Cardiac atrium fibroblast (primary cell): ENCODE results near the gene IER2. TPM values are rescaled to one million over a fixed set of nuclear protein-coding genes. Genes with fewer than 3 reads are reported as not detected.

ENCODE experiments used
- total RNA-seq: library from RNA; depleted of rRNA; stranded (reverse); fragments of >200 nt; gene quantifications from 2 replicates; pipeline ENCODE4 v1.2.3, GENCODE V29; 2015

IER2 gene
- 88.8 and 162 TPM in 2 replicates for total RNA-seq

GRCh38 chr19:13150187-13150930 lies at the start of gene IER2, which contains the start of gene STX10:
TSS of gene IER2 (plus strand) at chr19:13150411. CDS start at chr19:13153187, 2,776 bp downstream.
TSS of gene STX10 (minus strand) at chr19:13150375. CDS start at chr19:13150173, 202 bp downstream.

DNA sequence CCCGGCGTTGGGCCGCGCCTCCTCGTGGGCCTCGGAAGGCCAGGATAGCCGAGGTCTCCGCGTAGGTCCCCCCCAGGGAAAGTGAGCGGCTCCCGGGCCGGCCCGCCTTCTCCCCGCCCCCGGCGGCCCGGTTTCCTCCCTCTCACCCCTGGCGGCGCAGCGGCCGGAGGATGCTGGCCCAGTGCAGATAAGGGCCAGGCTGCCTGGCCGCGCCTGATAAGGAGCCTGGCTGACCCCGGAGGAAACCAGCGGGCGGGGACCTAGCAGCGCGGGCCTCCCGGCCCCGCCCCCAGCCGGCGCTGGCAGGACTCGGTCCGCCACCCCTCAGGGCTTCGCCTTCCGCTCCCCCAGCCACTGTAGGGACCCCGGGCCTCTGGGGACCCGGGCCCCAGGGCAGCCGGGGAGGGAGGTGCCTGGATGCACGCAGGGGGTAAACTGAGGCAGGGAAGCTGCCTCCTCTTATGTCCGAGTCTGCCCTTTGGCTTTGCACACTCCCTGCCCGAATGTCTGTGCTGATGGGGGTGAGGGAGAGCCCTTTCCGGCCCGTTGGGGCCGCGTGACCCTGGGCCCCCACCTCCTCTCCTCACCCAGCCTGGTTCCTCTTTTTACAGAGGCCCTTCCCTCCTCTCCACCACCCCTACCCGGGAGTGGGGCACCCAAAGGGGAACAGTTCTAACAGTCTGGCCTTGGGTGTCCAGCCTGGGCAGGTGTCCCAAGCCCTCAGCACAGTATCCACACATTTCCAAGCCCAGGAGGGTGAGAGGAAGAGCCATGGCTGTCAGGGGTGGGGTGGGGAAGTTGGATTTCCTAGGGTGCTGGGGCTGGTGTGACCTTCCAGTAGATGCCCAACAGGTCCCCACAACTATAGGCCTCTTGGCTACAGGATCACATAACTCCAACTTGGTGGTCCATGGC lies 47.3 kb upstream of the IER2 start, which contains the start of gene LYL1:
LYL1 (minus strand) TSS at position 193 of the 915 bp plus-strand sequence. CDS start 1,687 bp downstream, outside the sequence.

DNA sequence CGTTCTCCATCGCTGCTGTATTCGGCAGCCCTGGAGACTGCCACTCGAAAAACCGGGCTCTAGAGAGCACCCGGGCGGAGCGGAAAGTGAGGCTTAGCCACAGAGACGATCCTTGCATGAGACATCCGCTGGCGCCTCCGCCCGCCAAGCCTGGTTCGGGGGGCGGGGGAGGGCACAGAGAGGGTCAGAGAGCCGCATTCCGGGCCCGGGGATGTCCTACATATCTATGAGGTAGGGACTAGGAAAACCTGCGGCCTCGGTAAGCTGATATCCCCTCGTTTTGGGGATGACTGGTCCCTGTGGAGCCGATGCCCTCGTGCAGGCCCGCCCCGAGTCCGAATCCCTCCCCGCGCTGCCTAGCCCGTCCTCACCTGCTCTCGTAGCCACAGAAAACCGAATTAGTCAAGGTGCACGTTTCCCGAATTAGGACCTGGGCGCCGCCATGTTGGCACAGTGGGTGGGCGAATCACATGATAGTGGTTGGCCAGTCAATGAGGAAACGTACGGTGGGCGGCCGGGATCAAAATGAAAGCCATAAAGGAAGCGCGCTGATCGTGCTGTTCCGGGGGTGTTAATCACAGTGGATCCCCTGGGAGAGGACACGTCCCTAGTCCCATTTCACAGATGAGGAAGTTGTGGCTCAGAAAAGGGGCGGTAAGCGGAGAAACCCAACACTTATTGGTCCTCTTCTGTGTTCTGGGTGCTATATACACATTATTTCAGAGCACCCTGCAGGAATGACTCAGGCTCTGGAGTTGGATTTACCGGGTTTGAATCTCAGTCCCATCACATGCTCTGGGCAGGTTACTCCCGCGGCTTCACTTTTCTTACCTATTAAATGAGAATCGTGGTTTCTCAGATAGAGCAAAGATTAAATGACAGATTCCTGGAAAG lies 33.7 kb upstream of the IER2 start, which contains the start of gene TRMT1:
TRMT1 (minus strand) TSS at position 459 of the 894 bp plus-strand sequence; CDS start at position 118, 341 bp downstream.

DNA sequence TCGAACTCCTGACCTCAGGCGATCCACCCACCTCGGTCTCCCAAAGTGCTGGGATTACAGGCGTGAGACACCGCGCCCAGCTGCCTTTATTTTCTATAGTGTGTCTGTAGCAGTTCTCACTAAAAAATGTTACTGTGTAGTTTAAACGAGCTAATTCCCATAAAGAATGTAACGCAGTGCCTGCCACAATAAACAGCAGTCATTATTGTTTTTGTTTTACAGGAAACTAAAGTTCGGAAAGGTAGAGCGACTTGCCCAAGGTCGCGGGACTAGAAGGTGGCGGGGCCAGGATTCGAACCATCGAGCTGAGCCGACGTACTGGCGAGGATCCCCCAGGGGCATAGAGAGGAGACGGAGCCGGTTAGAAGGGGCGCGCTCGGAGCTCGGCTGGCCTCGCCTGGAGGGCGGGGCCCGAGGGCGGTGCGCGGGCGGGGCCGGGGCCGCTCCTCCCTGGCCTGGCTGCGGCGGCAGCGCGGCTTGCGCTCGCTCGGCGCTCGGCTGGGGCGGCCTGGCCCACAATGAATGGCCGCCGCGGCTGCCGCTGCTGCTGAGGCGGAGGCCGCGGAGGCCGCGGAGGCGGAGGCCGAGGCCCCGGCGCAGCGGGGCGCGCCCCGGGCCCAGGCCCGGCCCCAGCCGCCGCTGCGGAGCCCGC lies 32.3 kb upstream of the IER2 start, which contains the start of gene NACC1:
NACC1 (plus strand) TSS at position 493 of the 652 bp plus-strand sequence. CDS start 16,944 bp downstream, outside the sequence.

Other genes starting within 250 kb of the IER2 start
- 0.16 TPM in 1 of 2 replicates, not detected in the other for gene SYCE2, start 231.1 kb upstream of the IER2 start, total RNA-seq
- gene FARSA, start 216.7 kb upstream of the IER2 start, total RNA-seq: 48.0 and 52.2 TPM in 2 replicates
- 1,632 and 1,793 TPM in 2 replicates for gene CALR, start 211.8 kb upstream of the IER2 start, total RNA-seq
- gene RAD23A, start 204.5 kb upstream of the IER2 start, total RNA-seq: 72.2 and 78.1 TPM in 2 replicates
- 36.6 and 45.5 TPM in 2 replicates for gene GADD45GIP1, start 193.2 kb upstream of the IER2 start, total RNA-seq
- gene DAND5, start 180.8 kb upstream of the IER2 start, total RNA-seq: not detected in 2 replicates
- 47.3 and 63.2 TPM in 2 replicates for gene NFIX, start 154.9 kb upstream of the IER2 start, total RNA-seq
- gene LYL1, start 47.6 kb upstream of the IER2 start, total RNA-seq: 0.36 and 3.6 TPM in 2 replicates
- 32.1 and 40.0 TPM in 2 replicates for gene TRMT1, start 33.7 kb upstream of the IER2 start, total RNA-seq
- 48.6 and 65.6 TPM in 2 replicates for gene NACC1, start 32.1 kb upstream of the IER2 start, total RNA-seq
- gene STX10, start within 50 bp of the IER2 start, total RNA-seq: 32.9 and 62.7 TPM in 2 replicates